Erythroblast (primary cell): ENCODE data around the gene IRS1.

Source experiments
- DNase-seq, 2 experiments: peaks; one replicate each; lab custom pipeline; 2025; lab: John Stamatoyannopoulos, UW
- GATA1 ChIP-seq: IDR thresholded peaks from 2 replicates; pipeline ENCODE4 v1.6.1; 2011; ENCODE audit warnings: low read depth, mild to moderate bottlenecking, control low read depth, low read length, moderate library complexity
- POLR2A ChIP-seq: IDR thresholded peaks from 2 replicates; pipeline ENCODE4 v1.6.1; 2011; ENCODE audit warnings: mild to moderate bottlenecking, low read length

Gene IRS1

DNA sequence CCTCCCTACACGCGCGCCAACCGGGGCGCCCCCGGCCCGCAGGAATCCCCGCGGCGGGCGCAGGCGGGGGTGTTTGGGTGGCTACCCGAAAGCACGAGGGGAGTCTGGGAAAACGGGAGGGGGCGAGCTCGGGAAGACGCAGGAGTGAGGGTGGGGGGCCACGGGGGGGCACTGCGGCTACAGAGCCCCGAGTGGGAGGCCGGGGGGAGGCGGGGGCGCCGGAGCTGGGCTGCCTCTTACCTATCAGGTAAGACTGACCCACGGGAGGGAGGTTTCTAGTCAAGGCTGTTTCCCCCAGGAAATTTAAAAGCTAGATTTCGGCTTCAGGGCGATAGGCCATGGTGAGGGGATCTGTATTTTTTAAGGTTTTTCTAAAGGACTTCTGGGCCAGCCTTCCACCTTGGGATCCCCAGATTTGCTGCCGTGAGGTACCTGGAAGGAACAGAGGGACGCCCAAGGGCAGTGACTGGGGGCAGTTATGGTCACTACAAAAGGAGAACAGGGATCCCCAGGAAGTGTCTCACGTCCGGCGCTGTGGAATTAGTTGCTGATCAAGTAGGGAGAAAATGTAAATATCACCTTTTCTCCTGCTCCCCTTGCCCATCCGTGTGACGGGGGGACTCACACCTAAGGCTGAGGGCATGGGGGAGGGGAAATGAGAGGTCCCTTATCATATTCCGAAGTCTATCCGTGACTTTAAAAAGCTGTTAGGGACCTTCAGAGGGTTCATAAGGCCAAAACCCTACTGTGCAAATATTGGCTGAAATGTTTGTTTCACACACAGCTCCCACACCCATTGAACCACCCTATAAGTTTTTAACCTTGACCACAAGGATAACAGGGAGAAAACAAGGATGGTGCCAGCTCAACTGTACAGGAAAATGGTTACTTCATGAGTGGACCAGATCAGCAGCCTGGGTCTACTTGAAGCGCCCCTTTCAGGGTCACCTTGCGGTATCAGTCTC is 638 bp upstream of the IRS1 start:
- no peak for TF ChIP-seq POLR2A
- TF ChIP-seq GATA1, result no peak
- DNase-seq, result peak in 1 of 2 experiments; percentile 64

GRCh38 chr2:226798422-226799210 is 1.0 kb downstream of the IRS1 start:
- TF ChIP-seq POLR2A (no peak), GATA1 (no peak)
- peak; percentile 58 to 70 for DNase-seq

DNA sequence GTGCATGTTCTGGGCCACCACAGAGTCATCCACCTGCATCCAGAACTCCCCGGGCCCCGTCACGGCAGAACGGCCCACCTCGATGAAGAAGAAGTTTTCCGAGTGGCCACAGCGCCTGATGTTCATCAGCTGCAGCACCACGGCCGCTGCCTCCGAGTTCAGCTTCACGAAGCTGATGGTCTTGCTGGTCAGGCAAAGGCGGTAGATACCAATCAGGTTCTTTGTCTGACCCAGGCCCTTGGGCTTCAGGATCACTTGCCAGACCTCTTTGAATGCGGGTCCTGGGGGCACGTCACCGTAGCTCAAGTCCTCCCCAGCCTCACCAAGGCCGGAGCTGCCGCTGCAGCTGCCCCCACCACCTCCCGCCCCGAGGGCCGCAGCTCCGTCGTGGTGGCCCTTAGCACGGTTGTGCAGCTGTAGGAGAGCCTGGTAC is 1.6 kb downstream of the IRS1 start:
- no peak for TF ChIP-seq GATA1
- no peak for TF ChIP-seq POLR2A
- no peak for DNase-seq

DNA sequence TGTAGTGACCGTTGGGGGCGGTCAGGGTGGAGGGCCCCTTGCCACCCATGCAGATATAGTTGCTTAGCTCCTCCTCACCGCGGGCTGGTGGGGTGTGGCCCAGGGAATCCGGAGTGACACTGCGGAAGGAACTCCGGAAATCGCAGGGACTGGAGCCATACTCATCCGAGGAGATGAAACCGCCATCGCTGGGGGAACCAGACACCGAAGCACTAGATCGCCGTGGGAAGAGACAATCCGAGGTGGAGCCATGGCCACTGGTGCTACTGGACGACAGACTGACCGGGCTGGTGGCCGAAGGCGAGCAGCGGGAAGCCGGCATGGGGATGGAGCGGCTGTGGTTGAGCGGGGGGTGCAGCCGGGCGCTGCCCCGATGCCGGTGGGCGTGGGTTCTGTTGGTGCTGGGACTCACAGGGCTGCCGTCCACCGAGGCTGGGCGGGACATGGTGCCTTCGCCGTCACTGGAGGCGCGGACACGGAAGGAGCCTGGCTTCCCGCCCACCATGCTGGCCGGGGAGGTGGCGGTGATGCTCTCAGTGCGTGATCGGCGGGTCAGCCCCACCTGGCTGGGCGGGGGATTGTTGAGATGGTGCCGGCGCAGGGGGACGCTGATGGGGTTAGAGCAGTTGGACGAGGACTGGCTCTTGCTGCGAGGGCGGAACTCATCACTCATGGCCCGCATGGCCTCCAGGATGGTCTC is 2.2 kb downstream of the IRS1 start:
- no peak for TF ChIP-seq GATA1
- TF ChIP-seq POLR2A, result no peak
- no peak for DNase-seq

GRCh38 chr2:226796840-226797288 is 2.8 kb downstream of the IRS1 start:
- TF ChIP-seq GATA1, result no peak
- TF ChIP-seq POLR2A, result no peak
- DNase-seq, result no peak

DNA sequence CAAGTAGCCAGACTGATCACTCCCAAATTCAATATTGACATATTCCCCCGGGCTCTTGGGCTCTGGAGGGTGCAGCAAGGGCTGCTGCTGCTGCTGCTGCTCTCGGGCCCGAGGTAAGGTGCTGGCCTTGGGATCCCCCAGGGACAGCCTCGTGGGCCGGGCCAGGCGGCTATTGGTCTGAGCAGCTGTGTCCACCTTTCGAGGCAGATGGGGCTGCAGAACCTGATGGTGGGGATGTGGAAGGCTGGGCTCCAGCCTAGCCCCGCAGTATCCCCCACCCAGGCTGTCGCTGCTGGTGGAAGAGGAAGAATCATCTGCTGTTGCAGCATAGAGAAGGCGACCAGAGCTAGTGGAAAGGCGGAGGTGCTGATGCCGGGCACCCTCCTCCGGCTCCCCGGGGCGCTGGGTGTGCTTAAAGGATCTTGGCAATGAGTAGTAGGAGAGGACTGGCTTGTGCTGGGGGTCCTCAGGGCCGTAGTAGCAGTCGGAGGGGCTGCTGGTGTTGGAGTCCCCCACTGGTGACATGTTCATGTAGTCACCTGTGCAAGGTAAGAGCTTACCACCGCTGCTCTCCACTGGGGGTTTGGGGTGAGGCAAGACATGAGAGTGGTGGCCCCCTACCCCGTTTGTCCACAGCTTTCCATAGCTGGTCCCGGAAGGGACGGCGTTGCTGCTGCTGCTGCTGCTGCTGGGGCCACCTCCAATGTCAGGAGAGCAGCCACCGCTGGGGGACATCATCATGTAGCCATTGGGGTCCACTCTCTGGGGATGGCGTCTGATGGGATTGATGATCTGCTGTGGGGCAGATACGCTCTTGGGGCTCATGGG is 3.4 kb downstream of the IRS1 start:
- TF ChIP-seq GATA1 (no peak), POLR2A (no peak)
- DNase-seq, result no peak

- no peak for DNase-seq
- no peak for TF ChIP-seq POLR2A
- TF ChIP-seq GATA1, result no peak
These were observed 4.2 kb downstream of the IRS1 start for GRCh38 chr2:226795281-226796011.

- TF ChIP-seq GATA1, result no peak
- TF ChIP-seq POLR2A, result no peak
- DNase-seq, result no peak
These were observed 4.9 kb downstream of the IRS1 start for GRCh38 chr2:226794751-226795171.

GRCh38 chr2:226794196-226794661 is 5.4 kb downstream of the IRS1 start:
- TF ChIP-seq POLR2A, result no peak
- no peak for TF ChIP-seq GATA1
- no peak for DNase-seq

DNA sequence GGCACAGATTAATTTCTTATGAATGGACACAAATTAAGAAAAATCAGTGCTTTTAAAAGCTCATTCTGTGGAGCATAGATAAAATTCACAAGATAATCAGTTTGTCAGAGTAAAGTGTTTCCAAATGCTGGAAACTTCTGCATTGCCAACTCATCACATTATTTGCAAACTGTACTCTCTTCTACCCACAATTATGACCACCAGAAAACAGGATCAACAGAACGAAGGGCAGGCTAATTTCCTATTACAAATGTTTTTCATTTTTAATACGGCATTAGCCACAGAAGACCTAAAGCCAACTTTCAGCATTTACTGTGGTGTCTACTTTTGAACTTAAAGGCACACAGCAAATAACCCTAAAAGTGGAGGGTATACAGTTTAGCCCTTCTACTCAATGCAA is 6.0 kb downstream of the IRS1 start:
- no peak for DNase-seq
- TF ChIP-seq GATA1 (no peak), POLR2A (no peak)

DNA sequence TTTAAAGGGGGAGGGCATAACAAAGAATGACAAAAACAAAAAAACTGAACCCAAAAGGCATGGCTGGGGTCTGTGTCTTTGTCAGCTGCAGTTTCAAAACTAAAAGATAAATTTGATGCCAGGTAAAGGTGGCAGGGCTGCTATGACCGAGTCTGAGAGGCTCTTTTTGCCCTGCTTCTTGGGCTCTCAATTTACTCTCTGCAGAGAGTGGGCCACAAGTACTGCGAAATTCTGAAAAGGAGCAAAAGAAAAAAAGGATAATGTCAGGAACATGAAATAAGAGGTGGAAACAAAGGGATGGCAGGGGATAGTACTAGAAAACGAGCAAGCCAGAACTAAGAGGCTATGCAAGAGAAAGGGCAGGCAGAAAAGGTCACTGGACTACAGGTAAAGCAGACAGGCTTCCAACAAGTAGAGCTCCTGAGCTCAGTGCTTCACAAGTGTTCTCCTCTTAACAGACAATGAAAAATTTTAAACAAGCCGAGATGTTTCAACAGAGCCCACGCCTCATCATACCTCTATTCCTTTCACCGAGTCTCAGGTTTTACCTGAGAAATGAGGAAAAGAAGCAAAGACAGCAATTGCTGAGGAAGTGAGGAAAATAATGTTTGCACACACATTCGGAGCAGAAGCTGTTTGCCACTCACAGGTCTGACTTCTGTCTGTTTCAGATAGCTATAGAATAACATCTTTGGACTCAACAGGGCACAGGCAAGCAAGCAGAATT is 7.3 kb downstream of the IRS1 start:
- TF ChIP-seq GATA1, result no peak
- TF ChIP-seq POLR2A, result no peak
- no peak for DNase-seq
